Measurements from ENCODE around the gene FGGY. TPM values are rescaled to one million over a fixed set of nuclear protein-coding genes. Genes with fewer than 3 reads are reported as not detected.

FGGY gene
- total RNA-seq, 1 donor from 2014 or later: 24.3 TPM

DNA sequence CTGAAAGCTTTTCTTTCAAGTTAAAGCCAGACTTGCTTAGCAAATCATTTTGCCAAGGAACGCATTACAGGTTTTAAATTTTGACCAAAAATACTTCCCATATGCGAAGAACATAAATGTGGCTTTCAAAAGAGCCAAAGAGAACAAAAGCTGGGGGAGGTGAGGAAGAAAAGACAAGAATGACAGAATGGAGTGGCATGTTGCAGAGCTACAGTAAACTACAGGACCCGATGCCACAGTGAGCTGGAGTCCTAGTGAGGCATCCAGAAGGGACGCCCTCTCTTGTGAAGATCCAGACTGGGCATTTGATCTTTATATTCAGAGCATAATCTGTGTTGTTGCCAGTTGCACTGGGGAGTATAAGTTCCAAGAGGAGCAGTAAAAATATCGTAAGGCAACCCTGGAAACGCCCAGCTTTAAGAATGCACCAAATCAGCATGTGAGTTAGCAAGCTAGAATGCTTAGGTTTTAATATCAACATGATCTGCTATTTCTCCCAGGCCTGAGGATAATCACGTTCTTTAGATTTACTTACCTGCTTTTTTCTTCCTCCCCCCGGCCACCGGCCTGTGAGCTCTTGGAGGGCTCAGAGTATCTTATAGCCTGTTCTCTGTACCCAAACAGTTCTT, 469.4 kb downstream of the FGGY start:
- H3K4me3 ChIP-seq (ENCODE audit: low read depth, low read length): no peak overlapping the region
- no peak for DNase-seq (ENCODE audit: low read depth)
- TF ChIP-seq, protein P1, sequence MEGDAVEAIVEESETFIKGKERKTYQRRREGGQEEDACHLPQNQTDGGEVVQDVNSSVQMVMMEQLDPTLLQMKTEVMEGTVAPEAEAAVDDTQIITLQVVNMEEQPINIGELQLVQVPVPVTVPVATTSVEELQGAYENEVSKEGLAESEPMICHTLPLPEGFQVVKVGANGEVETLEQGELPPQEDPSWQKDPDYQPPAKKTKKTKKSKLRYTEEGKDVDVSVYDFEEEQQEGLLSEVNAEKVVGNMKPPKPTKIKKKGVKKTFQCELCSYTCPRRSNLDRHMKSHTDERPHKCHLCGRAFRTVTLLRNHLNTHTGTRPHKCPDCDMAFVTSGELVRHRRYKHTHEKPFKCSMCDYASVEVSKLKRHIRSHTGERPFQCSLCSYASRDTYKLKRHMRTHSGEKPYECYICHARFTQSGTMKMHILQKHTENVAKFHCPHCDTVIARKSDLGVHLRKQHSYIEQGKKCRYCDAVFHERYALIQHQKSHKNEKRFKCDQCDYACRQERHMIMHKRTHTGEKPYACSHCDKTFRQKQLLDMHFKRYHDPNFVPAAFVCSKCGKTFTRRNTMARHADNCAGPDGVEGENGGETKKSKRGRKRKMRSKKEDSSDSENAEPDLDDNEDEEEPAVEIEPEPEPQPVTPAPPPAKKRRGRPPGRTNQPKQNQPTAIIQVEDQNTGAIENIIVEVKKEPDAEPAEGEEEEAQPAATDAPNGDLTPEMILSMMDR (conservative IDR thresholded peaks at IDR 0.05; ENCODE audit: low read depth, low read length): no peak

- TF ChIP-seq, protein P1 (conservative IDR thresholded peaks at IDR 0.05; ENCODE audit: low read depth, low read length): no peak
- no peak overlapping the region for H3K4me3 ChIP-seq (ENCODE audit: low read depth, low read length)
- no peak for DNase-seq (ENCODE audit: low read depth)
Observed at GRCh38 chr1:59767119-59767518, 470.2 kb downstream of the FGGY start.

DNA sequence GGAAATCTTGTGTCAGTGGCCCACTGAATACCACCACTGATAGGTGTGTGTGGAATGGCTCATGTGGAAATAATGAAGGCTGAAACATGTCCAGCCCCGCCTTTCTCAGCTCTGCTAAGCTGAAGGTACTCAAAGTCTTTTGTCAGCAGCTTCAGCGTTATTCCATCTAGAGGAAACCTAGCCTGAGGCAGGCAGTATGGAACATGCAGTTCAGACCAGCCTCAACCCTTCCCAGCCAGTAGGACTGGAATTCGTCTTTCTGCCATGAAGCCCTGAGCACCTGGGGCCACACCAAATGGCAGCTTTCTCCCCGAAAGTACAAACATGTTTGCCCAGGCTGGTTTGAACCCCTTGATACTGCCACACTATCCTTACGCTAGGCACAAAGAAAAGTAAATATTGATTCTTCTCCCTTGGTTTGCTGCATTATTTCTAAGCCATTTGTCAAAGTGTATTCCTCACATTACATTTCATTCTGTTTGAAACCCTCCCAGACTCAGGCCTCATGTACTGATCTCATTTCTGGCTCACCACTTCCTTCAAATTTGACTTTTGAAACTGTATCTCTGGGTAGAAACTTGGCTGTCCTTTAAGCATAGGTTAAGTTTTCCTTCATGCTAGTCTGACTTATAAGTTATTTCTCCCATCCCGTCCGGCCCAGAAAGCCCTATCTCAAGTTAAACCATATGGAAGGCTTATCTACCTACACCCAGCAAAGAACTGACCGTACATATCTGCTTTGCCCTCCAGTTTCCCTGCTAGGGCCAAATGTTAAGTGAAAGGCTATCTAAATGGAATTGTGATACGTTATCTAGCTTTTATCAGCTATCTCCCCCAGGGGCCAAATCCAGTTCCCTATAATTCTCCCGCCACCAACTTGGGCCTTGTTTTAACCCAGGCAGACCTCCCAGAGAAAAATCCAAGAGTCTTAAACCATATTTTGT, 472.2 kb downstream of the FGGY start:
- no peak overlapping the region for H3K4me3 ChIP-seq (ENCODE audit: low read depth, low read length)
- TF ChIP-seq, protein P1 (conservative IDR thresholded peaks at IDR 0.05; ENCODE audit: low read depth, low read length): no peak
- DNase-seq (ENCODE audit: low read depth): no peak

- TF ChIP-seq, protein P1 (conservative IDR thresholded peaks at IDR 0.05; ENCODE audit: low read depth, low read length): no peak
- peak; percentile 16 for DNase-seq (ENCODE audit: low read depth)
- H3K4me3 ChIP-seq (ENCODE audit: low read depth, low read length): no peak overlapping the region
Observed at GRCh38 chr1:59769736-59770095, 472.8 kb downstream of the FGGY start.

DNA sequence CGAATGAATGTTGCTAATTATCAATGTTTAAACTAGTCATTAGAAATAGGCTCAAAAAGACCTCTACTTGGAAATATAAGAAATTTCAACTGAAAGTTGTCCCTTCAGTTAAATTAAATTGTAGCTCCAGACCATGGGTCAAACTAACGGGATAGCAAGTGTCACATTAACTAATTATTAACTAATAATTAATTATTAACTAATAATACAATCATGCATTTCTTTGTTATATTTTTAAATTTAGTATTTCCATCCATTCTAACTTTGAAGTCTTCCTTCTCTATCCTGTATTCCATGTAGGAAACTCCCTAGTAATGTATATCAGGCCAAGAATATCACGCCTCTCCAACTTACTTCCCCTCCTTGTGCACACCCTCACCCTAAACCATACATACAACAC, 474.5 kb downstream of the FGGY start:
- DNase-seq (ENCODE audit: low read depth): no peak
- no peak overlapping the region for H3K4me3 ChIP-seq (ENCODE audit: low read depth, low read length)
- TF ChIP-seq, protein P1 (conservative IDR thresholded peaks at IDR 0.05; ENCODE audit: low read depth, low read length): no peak

DNA sequence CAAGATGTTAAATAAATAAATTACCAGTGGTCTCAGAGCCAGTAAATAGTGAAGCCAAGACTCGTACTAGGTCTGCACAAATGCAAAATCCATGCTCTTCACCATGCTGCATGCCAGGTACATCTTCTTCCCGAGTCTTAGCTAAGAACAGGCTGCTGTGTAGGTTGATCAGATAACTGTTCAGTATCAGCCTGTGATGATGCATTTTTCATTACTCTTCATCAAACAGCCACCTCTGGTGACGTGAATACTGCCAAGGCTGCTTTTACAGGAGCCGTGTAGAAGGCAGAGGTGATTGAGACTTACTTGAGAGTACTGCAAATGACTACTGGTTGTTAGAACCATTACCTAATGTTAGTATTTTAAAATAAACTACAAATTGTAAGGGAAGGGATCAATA, 478.6 kb downstream of the FGGY start:
- DNase-seq (ENCODE audit: low read depth): no peak
- TF ChIP-seq, protein P1 (conservative IDR thresholded peaks at IDR 0.05; ENCODE audit: low read depth, low read length): no peak
- no peak overlapping the region for H3K4me3 ChIP-seq (ENCODE audit: low read depth, low read length)
